GM13977 (cell line): Measurements from ENCODE around the gene BIRC6.

ENCODE experiments used
- DNase-seq: peaks from one replicate; pipeline ENCODE4 v3.0.0; 2012; ENCODE audit warnings: low spot score
- in situ Hi-C: fragments of 300-500 bp; cut with MboI; formaldehyde crosslinking; loops from one replicate; pipeline ENCODE4 v1.12.0; 2022; ENCODE audit warnings: low sequenced_read_pairs, low pct_unique_long_range_greater_than_20kb, mixed read lengths, inconsistent platforms; ENCODE audit not compliant: unreplicated experiment
- TF ChIP-seq, protein P1 (sequence below): IDR thresholded peaks from 2 replicates; pipeline ENCODE4 v1.5.1; 2012; ENCODE audit warnings: mild to moderate bottlenecking, control low read depth; ENCODE audit not compliant: insufficient read depth; ENCODE audit errors: extremely low read depth, missing control alignments

Gene BIRC6

DNA sequence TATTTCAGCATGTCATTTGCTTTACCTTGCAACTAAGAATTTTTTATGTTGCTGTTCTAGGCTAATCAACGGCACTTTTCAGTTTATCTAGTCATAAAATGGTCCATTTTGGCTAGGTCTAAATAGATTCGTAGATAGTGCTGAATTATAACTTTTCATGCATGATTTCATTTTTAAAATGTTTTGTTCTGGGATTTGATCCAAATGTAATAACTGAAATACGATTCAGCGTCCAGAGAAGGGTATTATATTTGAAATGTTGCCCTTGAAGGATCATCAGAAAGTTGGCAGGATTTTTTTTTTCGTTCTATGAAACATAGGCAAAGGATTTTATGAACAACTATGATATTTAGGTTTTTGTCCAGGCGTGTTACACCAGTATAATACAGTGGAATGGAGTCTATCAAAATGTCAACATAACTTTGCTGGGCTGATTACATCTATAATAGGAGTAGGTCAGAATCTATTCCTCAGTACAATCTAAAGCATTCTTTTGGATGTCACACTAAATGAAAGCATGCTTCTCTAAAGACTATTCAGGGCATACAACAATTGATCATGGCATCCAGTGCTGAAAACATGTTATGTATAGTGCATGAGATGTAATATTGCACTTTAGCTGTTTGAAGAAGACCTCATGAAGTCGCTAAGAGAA lies 295.9 kb downstream of the BIRC6 start:
- no peak for DNase-seq
- TF ChIP-seq, protein P1, sequence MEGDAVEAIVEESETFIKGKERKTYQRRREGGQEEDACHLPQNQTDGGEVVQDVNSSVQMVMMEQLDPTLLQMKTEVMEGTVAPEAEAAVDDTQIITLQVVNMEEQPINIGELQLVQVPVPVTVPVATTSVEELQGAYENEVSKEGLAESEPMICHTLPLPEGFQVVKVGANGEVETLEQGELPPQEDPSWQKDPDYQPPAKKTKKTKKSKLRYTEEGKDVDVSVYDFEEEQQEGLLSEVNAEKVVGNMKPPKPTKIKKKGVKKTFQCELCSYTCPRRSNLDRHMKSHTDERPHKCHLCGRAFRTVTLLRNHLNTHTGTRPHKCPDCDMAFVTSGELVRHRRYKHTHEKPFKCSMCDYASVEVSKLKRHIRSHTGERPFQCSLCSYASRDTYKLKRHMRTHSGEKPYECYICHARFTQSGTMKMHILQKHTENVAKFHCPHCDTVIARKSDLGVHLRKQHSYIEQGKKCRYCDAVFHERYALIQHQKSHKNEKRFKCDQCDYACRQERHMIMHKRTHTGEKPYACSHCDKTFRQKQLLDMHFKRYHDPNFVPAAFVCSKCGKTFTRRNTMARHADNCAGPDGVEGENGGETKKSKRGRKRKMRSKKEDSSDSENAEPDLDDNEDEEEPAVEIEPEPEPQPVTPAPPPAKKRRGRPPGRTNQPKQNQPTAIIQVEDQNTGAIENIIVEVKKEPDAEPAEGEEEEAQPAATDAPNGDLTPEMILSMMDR, result no peak
- in situ Hi-C loops, result no loop called here

DNA sequence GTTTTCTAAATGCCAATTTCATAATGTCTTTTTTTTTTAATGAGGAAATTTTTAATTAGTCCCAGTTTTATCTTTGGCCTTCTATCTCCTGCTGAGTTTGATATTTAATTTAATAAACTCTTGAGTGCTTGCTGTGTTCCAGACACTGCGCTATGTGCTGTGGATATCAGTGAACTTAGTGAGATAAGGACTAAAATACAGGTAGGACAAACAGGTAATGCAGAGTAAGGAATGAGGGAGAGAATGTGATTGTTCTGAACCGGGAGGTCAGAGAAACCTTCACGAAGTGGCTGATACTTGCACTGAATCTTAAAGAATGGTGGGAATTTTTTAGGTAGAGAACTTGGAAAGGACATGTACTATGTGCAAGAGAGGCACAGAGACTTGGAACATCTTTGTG lies 299.2 kb downstream of the BIRC6 start:
- TF ChIP-seq, protein P1, result no peak

DNA sequence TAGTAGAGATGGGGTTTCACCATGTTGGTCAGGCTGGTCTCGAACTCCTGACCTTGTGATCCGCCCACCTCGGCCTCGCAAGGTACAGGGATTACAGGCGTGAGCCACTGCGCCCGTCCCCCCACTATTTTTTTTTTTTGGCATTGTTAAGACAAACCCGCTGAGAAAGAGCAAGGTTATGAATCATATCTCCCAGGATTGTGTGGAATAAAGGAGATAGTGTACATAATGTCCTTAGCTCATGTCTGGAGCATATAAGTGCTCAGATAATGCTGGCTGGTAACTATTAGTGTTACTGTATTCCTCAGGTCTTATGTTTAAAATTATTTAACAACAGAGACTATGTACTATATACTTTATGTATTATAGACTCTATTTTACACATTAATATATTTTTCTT lies 307.0 kb downstream of the BIRC6 start:
- in situ Hi-C loops, result no loop called here
- DNase-seq, result no peak
- TF ChIP-seq, protein P1, result no peak

More for the DNA sequence above, 299.2 kb downstream of the BIRC6 start:
- DNase-seq, result no peak
- in situ Hi-C loops, result no loop called here

DNA sequence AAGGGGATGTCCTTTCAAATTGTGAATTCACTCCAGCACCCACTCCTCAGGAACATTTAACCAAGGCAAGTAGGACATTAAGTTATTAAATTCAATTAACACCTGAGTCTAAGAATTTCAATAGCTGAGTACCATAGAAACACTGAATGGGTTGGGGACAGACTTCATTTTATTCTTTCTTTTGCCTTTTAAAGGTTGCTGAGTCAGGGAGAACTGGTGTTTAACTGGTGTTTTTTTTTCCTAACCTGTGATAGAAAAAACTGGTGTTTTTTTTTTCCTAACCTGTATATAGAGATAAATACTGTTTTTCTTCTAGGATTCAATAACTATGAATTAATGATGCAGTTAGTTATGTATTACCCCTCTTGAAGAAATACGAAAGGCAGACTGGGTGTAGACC lies 309.9 kb downstream of the BIRC6 start:
- TF ChIP-seq, protein P1, result no peak
- no peak for DNase-seq
- in situ Hi-C loops, result no loop called here

DNA sequence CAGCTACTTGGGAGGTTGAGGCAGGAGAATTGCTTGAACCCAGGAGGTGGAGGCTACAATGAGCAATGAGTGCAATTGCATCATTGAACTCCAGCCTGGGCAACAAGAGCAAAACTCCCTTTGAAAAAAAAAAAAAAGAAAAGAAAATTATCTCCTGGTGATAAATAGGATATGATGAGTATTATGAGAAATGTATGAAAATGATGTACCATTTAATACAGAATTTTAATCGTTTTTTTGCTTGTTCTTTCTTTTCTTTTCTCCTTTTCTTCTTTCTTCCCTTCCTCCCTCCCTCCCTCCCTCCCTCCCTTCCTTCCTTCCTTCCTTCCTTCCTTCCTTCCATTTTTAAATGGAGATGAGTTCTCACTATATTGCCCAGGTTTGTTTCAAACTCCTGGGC lies 311.4 kb downstream of the BIRC6 start:
- TF ChIP-seq, protein P1, result no peak
- in situ Hi-C loops, result no loop called here
- DNase-seq, result no peak
